Suprapubic skin (tissue), 4 donors: ENCODE data around the gene ANKRD45.

Experiments
- EP300 ChIP-seq: sonication (generic); formaldehyde crosslinking; IDR thresholded peaks from one replicate; pipeline ENCODE4 v1.6.1; 2017; ENCODE audit warnings: antibody characterized with exemption
- POLR2A ChIP-seq, 2 donors: fragments of 450-650 bp; IDR thresholded peaks; one replicate each; pipeline ENCODE4 v1.6.1; 2017; ENCODE audit warnings: antibody characterized with exemption in 2 of 2, mild to moderate bottlenecking in 2 of 2, moderate library complexity in 2 of 2
- POLR2AphosphoS5 ChIP-seq, 3 donors: sonication (generic); formaldehyde crosslinking; IDR thresholded peaks; one replicate each; pipeline ENCODE4 v1.6.1; 2017; ENCODE audit warnings: antibody characterized with exemption in 3 of 3
- TF ChIP-seq, protein P1 (sequence below), 2 donors: fragments of 200-600 bp in 1 of 2; fragments of 450-650 bp in 1 of 2; sonication (generic) in 1 of 2; IDR thresholded peaks; one replicate each; pipeline ENCODE4 v1.5.1; 2016 to 2019; ENCODE audit warnings: antibody characterized with exemption in 2 of 2, mild to moderate bottlenecking in 1 of 2, moderate library complexity in 1 of 2

- TF ChIP-seq POLR2A (IDR thresholded peaks at IDR 0.05), result no peak
- TF ChIP-seq, protein P1, sequence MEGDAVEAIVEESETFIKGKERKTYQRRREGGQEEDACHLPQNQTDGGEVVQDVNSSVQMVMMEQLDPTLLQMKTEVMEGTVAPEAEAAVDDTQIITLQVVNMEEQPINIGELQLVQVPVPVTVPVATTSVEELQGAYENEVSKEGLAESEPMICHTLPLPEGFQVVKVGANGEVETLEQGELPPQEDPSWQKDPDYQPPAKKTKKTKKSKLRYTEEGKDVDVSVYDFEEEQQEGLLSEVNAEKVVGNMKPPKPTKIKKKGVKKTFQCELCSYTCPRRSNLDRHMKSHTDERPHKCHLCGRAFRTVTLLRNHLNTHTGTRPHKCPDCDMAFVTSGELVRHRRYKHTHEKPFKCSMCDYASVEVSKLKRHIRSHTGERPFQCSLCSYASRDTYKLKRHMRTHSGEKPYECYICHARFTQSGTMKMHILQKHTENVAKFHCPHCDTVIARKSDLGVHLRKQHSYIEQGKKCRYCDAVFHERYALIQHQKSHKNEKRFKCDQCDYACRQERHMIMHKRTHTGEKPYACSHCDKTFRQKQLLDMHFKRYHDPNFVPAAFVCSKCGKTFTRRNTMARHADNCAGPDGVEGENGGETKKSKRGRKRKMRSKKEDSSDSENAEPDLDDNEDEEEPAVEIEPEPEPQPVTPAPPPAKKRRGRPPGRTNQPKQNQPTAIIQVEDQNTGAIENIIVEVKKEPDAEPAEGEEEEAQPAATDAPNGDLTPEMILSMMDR (IDR thresholded peaks at IDR 0.05), result no peak
- no peak for TF ChIP-seq POLR2AphosphoS5 (IDR thresholded peaks at IDR 0.05)
- TF ChIP-seq EP300, result no peak
These were observed 23.6 kb upstream of the ANKRD45 start for GRCh38 chr1:173693238-173693637.
